Hepatocyte (in vitro differentiated cells): ENCODE measurements around the gene ARMC10. TPM values are rescaled to one million over a fixed set of nuclear protein-coding genes. Genes with fewer than 3 reads are reported as not detected.
"Not testable (repeated sequence)": the region's sequence is repeated elsewhere in the genome, so short reads cannot be mapped to it uniquely, and the experiment has no call there.

ENCODE experiments used
- DNase-seq: peaks from one replicate; pipeline ENCODE4 v3.0.0-alpha.2; 2016; ENCODE audit warnings: low spot score
- H2AFZ ChIP-seq: fragments of 200-600 bp; sonication (generic); 2 replicates; pipeline ENCODE4 v1.6.0; 2016; ENCODE audit warnings: antibody characterized with exemption, mild to moderate bottlenecking
- H3K27ac ChIP-seq: fragments of 200-600 bp; sonication (generic); 2 replicates; pipeline ENCODE4 v1.5.1; 2016; ENCODE audit warnings: mild to moderate bottlenecking
- H3K27me3 ChIP-seq: fragments of 200-600 bp; sonication (generic); 2 replicates; pipeline ENCODE4 v1.6.1; 2016
- H3K36me3 ChIP-seq: fragments of 200-600 bp; sonication (generic); replicated peaks from 2 replicates; pipeline ENCODE4 v1.5.1; 2016; ENCODE audit warnings: low read depth; ENCODE audit not compliant: insufficient read depth
- H3K4me1 ChIP-seq: fragments of 200-600 bp; sonication (generic); 2 replicates; pipeline ENCODE4 v1.5.1; 2016; ENCODE audit warnings: mild to moderate bottlenecking, moderate library complexity; ENCODE audit not compliant: insufficient read depth
- H3K4me2 ChIP-seq: fragments of 200-600 bp; sonication (generic); 2 replicates; pipeline ENCODE4 v1.6.0; 2016
- H3K4me3 ChIP-seq: fragments of 200-600 bp; sonication (generic); 2 replicates; pipeline ENCODE4 v1.5.1; 2016; ENCODE audit warnings: mild to moderate bottlenecking
- H3K79me2 ChIP-seq: fragments of 200-600 bp; sonication (generic); 2 replicates; pipeline ENCODE4 v1.6.0; 2017; ENCODE audit warnings: mild to moderate bottlenecking
- H3K9me2 ChIP-seq: fragments of 200-600 bp; sonication (generic); replicated peaks from 2 replicates; pipeline ENCODE4 v1.6.0; 2017; ENCODE audit warnings: mild to moderate bottlenecking; ENCODE audit not compliant: insufficient read depth
- H3K9me3 ChIP-seq: fragments of 200-600 bp; sonication (generic); 2 replicates; pipeline ENCODE4 v1.5.1; 2016; ENCODE audit warnings: low read depth, mild to moderate bottlenecking
- H4K20me1 ChIP-seq: fragments of 200-600 bp; sonication (generic); 2 replicates; pipeline ENCODE4 v1.6.0; 2016; ENCODE audit warnings: mild to moderate bottlenecking; ENCODE audit not compliant: insufficient read depth, poor library complexity, severe bottlenecking
- CTCF ChIP-seq: fragments of 200-600 bp; sonication (generic); IDR thresholded peaks from 2 replicates; pipeline ENCODE4 v1.5.1; 2016; ENCODE audit warnings: antibody characterized with exemption, mild to moderate bottlenecking; ENCODE audit not compliant: poor library complexity
- EZH2 ChIP-seq: fragments of 200-600 bp; sonication (generic); IDR thresholded peaks from 2 replicates; pipeline ENCODE4 v1.6.1; 2016; ENCODE audit warnings: antibody characterized with exemption, mild to moderate bottlenecking, borderline replicate concordance
- EZH2phosphoT487 ChIP-seq: fragments of 200-600 bp; sonication (generic); IDR thresholded peaks from one replicate; pipeline ENCODE4 v1.6.1; 2018; ENCODE audit warnings: antibody characterized with exemption, mild to moderate bottlenecking, low read depth, moderate library complexity; ENCODE audit not compliant: unreplicated experiment, severe bottlenecking
- WGBS: methylation state at CpG from one replicate; pipeline ENCODE4 v1.1.6; 2016; ENCODE audit warnings: low lambda C conversion rate; ENCODE audit errors: missing lambda C conversion rate; 5-methylcytosine and 5-hydroxymethylcytosine counted together
- polyA plus RNA-seq: library from polyadenylated mRNA; unstranded; fragments of >200 nt; fragmentation: Nextera tagmentation; extraction: Ambion mirVana; gene quantifications from 2 replicates; pipeline ENCODE4 v1.2.1, GENCODE V29; 2016
- total RNA-seq: library from RNA; depleted of rRNA; stranded (reverse); fragments of >200 nt; gene quantifications from 2 replicates; pipeline ENCODE4 v1.2.3, GENCODE V29; 2014

The ARMC10 gene
- total and polyA plus RNA-seq, 2 experiments from 2014 or later = 27.2 to 33.5 TPM

- no peaks in the 10 kb centered on the region for H3K9me2 ChIP-seq
- H3K27me3 ChIP-seq = no peaks in the 10 kb centered on the region
- no peak overlapping the region for H3K27ac ChIP-seq
- no peak overlapping the region for H2AFZ ChIP-seq
- H3K9me3 ChIP-seq = peaks cover 6% of the 10 kb centered on the region
- WGBS = 88% methylated on average over 2 of the region's 2 CpGs
- no peaks in the 10 kb centered on the region for H3K79me2 ChIP-seq
- H3K4me3 ChIP-seq = no peak overlapping the region
- no peaks in the 10 kb centered on the region for H3K4me1 ChIP-seq
- no peak overlapping the region for H3K4me2 ChIP-seq
- no peaks in the 10 kb centered on the region for H4K20me1 ChIP-seq
- no peak for DNase-seq
- TF ChIP-seq EZH2phosphoT487 = no peak
- H3K36me3 ChIP-seq = no peaks in the 10 kb centered on the region
Measured at GRCh38 chr7:103048833-103049232, 26.1 kb upstream of the ARMC10 start.

GRCh38 chr7:103051519-103051918 is 23.4 kb upstream of the ARMC10 start:
- Histone ChIP-seq H3K36me3 (no peaks in the 10 kb centered on the region), H3K27ac (no peak overlapping the region), H3K79me2 (no peaks in the 10 kb centered on the region), H3K4me3 (no peak overlapping the region), H3K9me2 (no peaks in the 10 kb centered on the region), H2AFZ (no peak overlapping the region), H3K4me1 (no peaks in the 10 kb centered on the region), H4K20me1 (no peaks in the 10 kb centered on the region), H3K9me3 (peaks cover 6% of the 10 kb centered on the region), H3K27me3 (no peaks in the 10 kb centered on the region), H3K4me2 (no peak overlapping the region)
- 94% methylated on average over 6 of the region's 6 CpGs for WGBS
- DNase-seq = no peak
- TF ChIP-seq CTCF (no peak), EZH2phosphoT487 (no peak), EZH2 (no peak)

- H3K4me1 ChIP-seq, H3K4me2 ChIP-seq, H3K9me2 ChIP-seq, H3K27me3 ChIP-seq, H3K79me2 ChIP-seq, H3K27ac ChIP-seq, H2AFZ ChIP-seq, H3K9me3 ChIP-seq, DNase-seq, H3K36me3 ChIP-seq, H4K20me1 ChIP-seq, H3K4me3 ChIP-seq: not testable (repeated sequence)
- 96% methylated on average over 1 of the region's 1 CpG for WGBS
Measured at GRCh38 chr7:103056006-103056405, 18.9 kb upstream of the ARMC10 start.

GRCh38 chr7:103058122-103058521 is 16.8 kb upstream of the ARMC10 start:
- Histone ChIP-seq H3K79me2 (no peaks in the 10 kb centered on the region), H3K9me2 (no peaks in the 10 kb centered on the region), H3K4me2 (no peak overlapping the region), H3K36me3 (no peaks in the 10 kb centered on the region), H3K27ac (no peak overlapping the region), H4K20me1 (no peaks in the 10 kb centered on the region), H3K27me3 (no peaks in the 10 kb centered on the region), H3K4me3 (no peak overlapping the region), H3K4me1 (no peaks in the 10 kb centered on the region), H3K9me3 (no peaks in the 10 kb centered on the region), H2AFZ (no peak overlapping the region)
- TF ChIP-seq CTCF (no peak), EZH2 (no peak), EZH2phosphoT487 (no peak)
- no peak for DNase-seq

GRCh38 chr7:103059471-103059870 is 15.5 kb upstream of the ARMC10 start:
- Histone ChIP-seq H3K9me3 (no peaks in the 10 kb centered on the region), H3K9me2 (no peaks in the 10 kb centered on the region), H2AFZ (no peak overlapping the region), H3K79me2 (no peaks in the 10 kb centered on the region), H3K27me3 (no peaks in the 10 kb centered on the region), H3K27ac (no peak overlapping the region), H3K36me3 (no peaks in the 10 kb centered on the region), H4K20me1 (no peaks in the 10 kb centered on the region), H3K4me1 (no peaks in the 10 kb centered on the region), H3K4me2 (no peak overlapping the region), H3K4me3 (no peak overlapping the region)
- DNase-seq = no peak
- WGBS = 83% methylated on average over 2 of the region's 2 CpGs
- TF ChIP-seq CTCF (no peak), EZH2phosphoT487 (no peak), EZH2 (no peak)
